HepG2 (cell line): ENCODE measurements around the gene B4GALT3. TPM values are rescaled to one million over a fixed set of nuclear protein-coding genes. Genes with fewer than 3 reads are reported as not detected.

ENCODE experiments used
- CC2D1A ChIP-seq: sonication (generic); formaldehyde crosslinking; IDR thresholded peaks from 2 replicates; pipeline ENCODE4 v1.8.1; 2023; ENCODE audit warnings: mild to moderate bottlenecking, missing genetic modification reagents
- EP300 ChIP-seq, 3 experiments: sonication (generic) in 1 of 3; formaldehyde crosslinking in 1 of 3; IDR thresholded peaks; 2 replicates each; pipeline versions ENCODE4 v1.5.1 to v1.6.1; 2011 to 2020; ENCODE audit warnings: low read depth in 2 of 3, low read length in 2 of 3, borderline replicate concordance in 1 of 3, improper control_type of control experiment in 1 of 3, mild to moderate bottlenecking in 1 of 3, missing genetic modification reagents in 1 of 3, moderate library complexity in 1 of 3
- FOXA1 ChIP-seq, 2 experiments: fragments of 450-650 bp in 1 of 2; sonication (generic) in 1 of 2; formaldehyde crosslinking in 1 of 2; IDR thresholded peaks; 2 replicates each; pipeline versions ENCODE4 v1.4.0 to v1.6.1; 2016 to 2020; ENCODE audit warnings: missing genetic modification reagents in 1 of 2
- GMEB1 ChIP-seq: sonication (generic); formaldehyde crosslinking; IDR thresholded peaks from 2 replicates; pipeline ENCODE4 v1.5.1; 2020; ENCODE audit warnings: missing genetic modification reagents, mild to moderate bottlenecking, borderline replicate concordance
- HHEX ChIP-seq: IDR thresholded peaks from 2 replicates; pipeline ENCODE4 v1.6.1; 2016; ENCODE audit warnings: control low read depth
- IRF1 ChIP-seq: sonication (generic); formaldehyde crosslinking; IDR thresholded peaks from 2 replicates; pipeline ENCODE4 v1.4.0; 2020; ENCODE audit warnings: low read depth, mild to moderate bottlenecking, missing genetic modification reagents
- JDP2 ChIP-seq: sonication (generic); formaldehyde crosslinking; IDR thresholded peaks from 2 replicates; pipeline ENCODE4 v1.8.1; 2022; ENCODE audit warnings: missing genetic modification reagents, borderline replicate concordance
- KDM5B ChIP-seq: sonication (generic); formaldehyde crosslinking; IDR thresholded peaks from 2 replicates; pipeline ENCODE4 v1.4.0; 2020; ENCODE audit warnings: missing genetic modification reagents, mild to moderate bottlenecking, borderline replicate concordance
- KLF12 ChIP-seq: sonication (generic); formaldehyde crosslinking; IDR thresholded peaks from 2 replicates; pipeline ENCODE4 v1.4.0; 2020; ENCODE audit warnings: missing genetic modification reagents, borderline replicate concordance
- MTERF4 ChIP-seq: sonication (generic); formaldehyde crosslinking; IDR thresholded peaks from 2 replicates; pipeline ENCODE4 v1.8.0; 2023; ENCODE audit warnings: mild to moderate bottlenecking, missing genetic modification reagents
- MXD1 ChIP-seq: sonication (generic); formaldehyde crosslinking; IDR thresholded peaks from 2 replicates; pipeline ENCODE4 v1.4.0; 2020; ENCODE audit warnings: mild to moderate bottlenecking, missing genetic modification reagents
- NFIC ChIP-seq: IDR thresholded peaks from 2 replicates; pipeline ENCODE4 v1.6.1; 2012; ENCODE audit warnings: mild to moderate bottlenecking, low read length, inconsistent platforms
- RFX1 ChIP-seq: fragments of 450-650 bp; IDR thresholded peaks from 2 replicates; pipeline ENCODE4 v1.6.1; 2017
- SNAI1 ChIP-seq: sonication (generic); formaldehyde crosslinking; IDR thresholded peaks from 2 replicates; pipeline ENCODE4 v1.5.0; 2020; ENCODE audit warnings: mild to moderate bottlenecking, missing genetic modification reagents, borderline replicate concordance
- TEAD2 ChIP-seq: sonication (generic); formaldehyde crosslinking; IDR thresholded peaks from 2 replicates; pipeline ENCODE4 v1.9.0; 2021; ENCODE audit warnings: missing genetic modification reagents
- TEAD3 ChIP-seq: optimal IDR thresholded peaks from 2 replicates; pipeline ENCODE3; 2016; ENCODE audit warnings: borderline replicate concordance
- ZNF350 ChIP-seq: sonication (generic); formaldehyde crosslinking; IDR thresholded peaks from 2 replicates; pipeline ENCODE4 v1.4.0; 2020; ENCODE audit warnings: mild to moderate bottlenecking, low read depth, missing genetic modification reagents, borderline replicate concordance
- ZNF563 ChIP-seq: sonication (generic); formaldehyde crosslinking; IDR thresholded peaks from 2 replicates; pipeline ENCODE4 v1.8.0; 2022; ENCODE audit warnings: mild to moderate bottlenecking, moderate library complexity, missing genetic modification reagents
- ZNF614 ChIP-seq: IDR thresholded peaks from 2 replicates; pipeline ENCODE4 v1.6.1; 2018; ENCODE audit warnings: missing biosample characterization, missing genetic modification reagents, inconsistent platforms, borderline replicate concordance
- ZNF619 ChIP-seq: sonication (generic); formaldehyde crosslinking; IDR thresholded peaks from 2 replicates; pipeline ENCODE4 v1.4.0; 2020; ENCODE audit warnings: mild to moderate bottlenecking, missing genetic modification reagents
- ZNF720 ChIP-seq: sonication (generic); formaldehyde crosslinking; IDR thresholded peaks from 2 replicates; pipeline ENCODE4 v1.4.0; 2020; ENCODE audit warnings: missing genetic modification reagents
- ZNF747 ChIP-seq: sonication (generic); formaldehyde crosslinking; IDR thresholded peaks from 2 replicates; pipeline ENCODE4 v1.8.1; 2023; ENCODE audit warnings: missing genetic modification reagents, mild to moderate bottlenecking, borderline replicate concordance
- ZNF83 ChIP-seq: sonication (generic); formaldehyde crosslinking; IDR thresholded peaks from 2 replicates; pipeline ENCODE4 v1.4.0; 2020; ENCODE audit warnings: missing genetic modification reagents, mild to moderate bottlenecking, borderline replicate concordance
- polyA plus RNA-seq, 8 experiments: library from polyadenylated mRNA; depleted of rRNA in 3 of 8; stranded (reverse) in 7 of 8; unstranded in 1 of 8; fragments of >200 nt; fragmentation: Illumina TruSeq in 4 of 8; extraction: Trizol in 4 of 8; gene quantifications; 2 replicates each; pipeline versions ENCODE4 v1.2.1 to v1.2.3, GENCODE V29; 2011 to 2016; ENCODE audit warnings: low read depth in 4 of 8, missing spikeins in 1 of 8, mixed read lengths in 1 of 8; ENCODE audit not compliant: insufficient read depth in 1 of 8
- total RNA-seq, 5 experiments: library from RNA; depleted of rRNA; stranded (reverse); fragments of >200 nt; fragmentation: Illumina TruSeq; extraction: Trizol; gene quantifications; 2 replicates each; pipeline ENCODE4 v1.2.3, GENCODE V29; 2016; ENCODE audit warnings: low read depth in 1 of 5
- TF ChIP-seq, protein P1 (sequence below): IDR thresholded peaks from 2 replicates; pipeline ENCODE4 v1.6.1; 2016; ENCODE audit warnings: low read depth, borderline replicate concordance

B4GALT3 gene
- total and polyA plus RNA-seq, 2 of the 13 experiments (the other 11 are each of a cell fraction or from before 2014, with no cell fraction given), result 35.6 to 40.4 TPM

DNA sequence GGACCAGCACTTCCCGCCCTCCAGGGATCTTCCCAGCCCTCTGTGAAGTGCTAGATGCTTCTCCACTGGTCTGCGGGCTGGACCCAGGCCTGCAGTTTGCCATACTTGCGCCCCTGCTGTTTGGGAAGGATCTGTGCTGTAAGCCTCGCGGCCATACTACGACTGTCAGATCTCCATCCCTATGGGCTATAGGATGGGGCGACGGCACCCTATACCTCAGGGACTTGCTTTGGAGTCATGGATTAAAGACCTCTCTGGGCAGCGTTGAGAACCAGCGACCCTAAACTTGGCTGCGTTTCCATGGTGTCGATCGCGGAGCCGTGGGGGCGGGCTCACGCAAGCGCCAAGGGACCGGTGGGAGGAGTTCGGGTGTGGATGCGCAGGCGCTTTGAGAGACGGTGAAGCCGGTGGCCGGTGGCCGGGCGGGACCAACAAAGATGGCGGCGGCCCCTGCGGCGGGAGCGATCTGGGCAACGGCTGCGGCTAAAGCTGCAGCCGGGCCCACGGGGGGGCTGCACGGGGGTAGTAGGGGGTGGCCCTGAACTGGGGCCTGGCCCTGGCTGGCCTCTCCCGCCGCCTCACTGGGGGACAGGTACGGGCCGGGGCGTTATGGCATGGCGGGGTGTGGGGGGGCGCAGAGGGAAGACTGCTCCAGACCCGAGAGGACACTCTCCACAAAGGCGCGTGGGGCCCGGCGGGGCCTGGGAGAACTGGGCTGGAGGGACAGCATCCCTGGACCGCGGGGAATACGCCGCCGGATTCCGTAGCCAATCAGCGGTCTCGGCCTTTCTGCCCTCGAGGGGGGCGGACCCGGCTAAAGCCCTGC, 18.0 kb downstream of the B4GALT3 start, which contains the start of gene USP21 (continued):
- TF ChIP-seq KLF12 (CRISPR knock-in tag) (no peak), SNAI1 (CRISPR knock-in tag) (no peak), RFX1 (peak; percentile 52; the same call in 1 of the 2 replicates), HHEX (CRISPR knock-in tag) (no peak), MXD1 (peak; percentile 54), EP300 (IDR thresholded peaks at IDR 0.05; ENCODE audit: low read depth in 2 of 2, low read length in 2 of 2) (no peak), EP300 (CRISPR knock-in tag; IDR thresholded peaks at IDR 0.05; ENCODE audit: borderline replicate concordance) (no peak), NFIC (no peak), ZNF614 (CRISPR knock-in tag) (no peak), GMEB1 (CRISPR knock-in tag) (peak; percentile 76; the same call in 1 of the 2 replicates), ZNF83 (CRISPR knock-in tag) (no peak), TEAD3 (CRISPR knock-in tag) (no peak), FOXA1 (IDR thresholded peaks at IDR 0.05) (no peak), FOXA1 (CRISPR knock-in tag; IDR thresholded peaks at IDR 0.05) (no peak), TEAD2 (CRISPR knock-in tag) (no peak), MTERF4 (CRISPR knock-in tag) (no peak), CC2D1A (no peak), ZNF563 (CRISPR knock-in tag) (peak; percentile 77; the same call in 1 of the 2 replicates), ZNF720 (CRISPR knock-in tag) (no peak), ZNF619 (CRISPR knock-in tag) (no peak), IRF1 (CRISPR knock-in tag) (no peak), JDP2 (CRISPR knock-in tag) (no peak), ZNF747 (peak; percentile 17; the same call in 1 of the 2 replicates), ZNF350 (CRISPR knock-in tag) (peak; percentile 53; the same call in 1 of the 2 replicates), KDM5B (CRISPR knock-in tag) (peak; percentile 77; the same call in 1 of the 2 replicates)
- TF ChIP-seq, protein P1, sequence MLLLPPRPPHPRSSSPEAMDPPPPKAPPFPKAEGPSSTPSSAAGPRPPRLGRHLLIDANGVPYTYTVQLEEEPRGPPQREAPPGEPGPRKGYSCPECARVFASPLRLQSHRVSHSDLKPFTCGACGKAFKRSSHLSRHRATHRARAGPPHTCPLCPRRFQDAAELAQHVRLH (CRISPR knock-in tag), result no peak
